Activated T-helper 17 cell treated with anti-CD3 and anti-CD28 coated beads, Interleukin-2, amount 50 U/mL, for 72 hours (primary cell): ENCODE data around the gene EPYC. TPM values are rescaled to one million over a fixed set of nuclear protein-coding genes. Genes with fewer than 3 reads are reported as not detected.
A peak's percentile ranks its signal among the peaks of the same experiment; 100 is the strongest.

Experiments
- ATAC-seq: fragments of 150-1000 bp; cut with Tn5 transposase; replicated peaks from 2 replicates; pipeline ENCODE4 v1.10.0; 2021; ENCODE audit warnings: mild to moderate bottlenecking, moderate library complexity
- H3K27ac Mint-ChIP-seq: one replicate; pipeline ENCODE4 v1.8.0; 2022; ENCODE audit warnings: mixed read lengths
- H3K27me3 Mint-ChIP-seq: one replicate; pipeline ENCODE4 v1.8.0; 2022; ENCODE audit warnings: mixed read lengths
- H3K36me3 Mint-ChIP-seq: one replicate; pipeline ENCODE4 v1.8.0; 2022; ENCODE audit warnings: low read depth, mild to moderate bottlenecking, mixed read lengths
- H3K4me1 Mint-ChIP-seq: one replicate; pipeline ENCODE4 v1.8.0; 2022; ENCODE audit warnings: mixed read lengths
- H3K4me3 Mint-ChIP-seq: one replicate; pipeline ENCODE4 v1.8.0; 2022; ENCODE audit warnings: mild to moderate bottlenecking, mixed read lengths
- H3K9me3 Mint-ChIP-seq: one replicate; pipeline ENCODE4 v1.8.0; 2022; ENCODE audit warnings: mixed read lengths
- total RNA-seq, 2 donors: library from RNA; stranded (reverse); gene quantifications; one replicate each; pipeline ENCODE4 v1.2.3, GENCODE V29; 2022

Gene EPYC
- total RNA-seq, 2 donors from 2014 or later: not detected

GRCh38 chr12:90979019-90979418, 25.8 kb downstream of the EPYC start:
- Mint-ChIP-seq H3K36me3 (no peaks in the 10 kb centered on the region), H3K4me3 (no peak overlapping the region), H3K4me1 (no peaks in the 10 kb centered on the region), H3K27me3 (peaks cover 5% of the 10 kb centered on the region), H3K27ac (no peak overlapping the region), H3K9me3 (no peaks in the 10 kb centered on the region)
- ATAC-seq: no peak

GRCh38 chr12:90978117-90978770, 26.5 kb downstream of the EPYC start:
- Mint-ChIP-seq H3K4me3 (no peak overlapping the region), H3K27ac (no peak overlapping the region)
- peak; percentile 43 for ATAC-seq

GRCh38 chr12:90977224-90977623, 27.5 kb downstream of the EPYC start:
- no peak overlapping the region for H3K4me3 Mint-ChIP-seq

More at GRCh38 chr12:90978117-90978770, 26.5 kb downstream of the EPYC start:
- Mint-ChIP-seq H3K36me3 (no peaks in the 10 kb centered on the region), H3K4me1 (no peaks in the 10 kb centered on the region), H3K9me3 (no peaks in the 10 kb centered on the region), H3K27me3 (peaks cover 4% of the 10 kb centered on the region)

GRCh38 chr12:90974286-90974685, 30.5 kb downstream of the EPYC start:
- H3K4me3 Mint-ChIP-seq: no peak overlapping the region
- no peak overlapping the region for H3K27ac Mint-ChIP-seq
- H3K9me3 Mint-ChIP-seq: no peaks in the 10 kb centered on the region
- no peaks in the 10 kb centered on the region for H3K27me3 Mint-ChIP-seq
- H3K36me3 Mint-ChIP-seq: no peaks in the 10 kb centered on the region
- no peak for ATAC-seq
- no peaks in the 10 kb centered on the region for H3K4me1 Mint-ChIP-seq

More at GRCh38 chr12:90977224-90977623, 27.5 kb downstream of the EPYC start:
- H3K9me3 Mint-ChIP-seq: no peaks in the 10 kb centered on the region
- ATAC-seq: no peak
- H3K27ac Mint-ChIP-seq: no peak overlapping the region
- H3K27me3 Mint-ChIP-seq: no peaks in the 10 kb centered on the region
- no peaks in the 10 kb centered on the region for H3K4me1 Mint-ChIP-seq
- no peaks in the 10 kb centered on the region for H3K36me3 Mint-ChIP-seq

GRCh38 chr12:90972226-90972625, 32.5 kb downstream of the EPYC start:
- Mint-ChIP-seq H3K27ac (no peak overlapping the region), H3K9me3 (no peaks in the 10 kb centered on the region), H3K4me1 (no peaks in the 10 kb centered on the region), H3K4me3 (no peak overlapping the region), H3K36me3 (no peaks in the 10 kb centered on the region), H3K27me3 (peaks cover 3% of the 10 kb centered on the region)
- ATAC-seq: no peak

- H3K4me1 Mint-ChIP-seq: no peaks in the 10 kb centered on the region
- no peaks in the 10 kb centered on the region for H3K36me3 Mint-ChIP-seq
- no peak overlapping the region for H3K27ac Mint-ChIP-seq
- H3K4me3 Mint-ChIP-seq: no peak overlapping the region
- no peaks in the 10 kb centered on the region for H3K9me3 Mint-ChIP-seq
- ATAC-seq: no peak
- peaks cover 3% of the 10 kb centered on the region for H3K27me3 Mint-ChIP-seq
These were observed 33.9 kb downstream of the EPYC start for GRCh38 chr12:90970911-90971310.

- H3K9me3 Mint-ChIP-seq: no peaks in the 10 kb centered on the region
- no peak overlapping the region for H3K27ac Mint-ChIP-seq
These were observed 34.3 kb downstream of the EPYC start for GRCh38 chr12:90970471-90970870.

GRCh38 chr12:90969851-90970250, 34.9 kb downstream of the EPYC start:
- Mint-ChIP-seq H3K36me3 (no peaks in the 10 kb centered on the region), H3K9me3 (no peaks in the 10 kb centered on the region), H3K27ac (no peak overlapping the region), H3K4me3 (no peak overlapping the region), H3K4me1 (no peaks in the 10 kb centered on the region), H3K27me3 (peaks cover 3% of the 10 kb centered on the region)
- ATAC-seq: no peak

More at GRCh38 chr12:90970471-90970870, 34.3 kb downstream of the EPYC start:
- Mint-ChIP-seq H3K4me1 (no peaks in the 10 kb centered on the region), H3K36me3 (no peaks in the 10 kb centered on the region), H3K4me3 (no peak overlapping the region), H3K27me3 (peaks cover 3% of the 10 kb centered on the region)
- ATAC-seq: no peak

GRCh38 chr12:90969346-90969745, 35.4 kb downstream of the EPYC start:
- H3K27ac Mint-ChIP-seq: no peak overlapping the region
- H3K36me3 Mint-ChIP-seq: no peaks in the 10 kb centered on the region
- no peaks in the 10 kb centered on the region for H3K4me1 Mint-ChIP-seq
- no peak for ATAC-seq
- H3K27me3 Mint-ChIP-seq: peaks cover 3% of the 10 kb centered on the region
- no peaks in the 10 kb centered on the region for H3K9me3 Mint-ChIP-seq
- H3K4me3 Mint-ChIP-seq: no peak overlapping the region

- no peaks in the 10 kb centered on the region for H3K4me1 Mint-ChIP-seq
- peaks cover 3% of the 10 kb centered on the region for H3K27me3 Mint-ChIP-seq
- no peaks in the 10 kb centered on the region for H3K36me3 Mint-ChIP-seq
- no peak overlapping the region for H3K27ac Mint-ChIP-seq
- ATAC-seq: no peak
- H3K4me3 Mint-ChIP-seq: no peak overlapping the region
- no peaks in the 10 kb centered on the region for H3K9me3 Mint-ChIP-seq
These were observed 39.6 kb downstream of the EPYC start for GRCh38 chr12:90965204-90965603.

- no peak for ATAC-seq
- Mint-ChIP-seq H3K9me3 (no peaks in the 10 kb centered on the region), H3K4me3 (no peak overlapping the region), H3K27ac (no peak overlapping the region), H3K36me3 (no peaks in the 10 kb centered on the region), H3K27me3 (peaks cover 3% of the 10 kb centered on the region), H3K4me1 (no peaks in the 10 kb centered on the region)
These were observed 40.2 kb downstream of the EPYC start for GRCh38 chr12:90964616-90965015.

- ATAC-seq: no peak
- H3K4me3 Mint-ChIP-seq: no peak overlapping the region
- no peaks in the 10 kb centered on the region for H3K4me1 Mint-ChIP-seq
These were observed 40.8 kb downstream of the EPYC start for GRCh38 chr12:90963946-90964345.

GRCh38 chr12:90961154-90961553, 43.6 kb downstream of the EPYC start:
- Mint-ChIP-seq H3K27me3 (no peaks in the 10 kb centered on the region), H3K36me3 (no peaks in the 10 kb centered on the region), H3K27ac (no peak overlapping the region), H3K4me3 (no peak overlapping the region), H3K4me1 (no peaks in the 10 kb centered on the region), H3K9me3 (no peaks in the 10 kb centered on the region)
- no peak for ATAC-seq

More at GRCh38 chr12:90963946-90964345, 40.8 kb downstream of the EPYC start:
- no peaks in the 10 kb centered on the region for H3K9me3 Mint-ChIP-seq
- no peaks in the 10 kb centered on the region for H3K36me3 Mint-ChIP-seq
- no peak overlapping the region for H3K27ac Mint-ChIP-seq
- H3K27me3 Mint-ChIP-seq: peaks cover 3% of the 10 kb centered on the region

- Mint-ChIP-seq H3K4me3 (no peak overlapping the region), H3K27me3 (no peaks in the 10 kb centered on the region)
- no peak for ATAC-seq
These were observed 45.1 kb downstream of the EPYC start for GRCh38 chr12:90959538-90960139.

GRCh38 chr12:90959032-90959431, 45.7 kb downstream of the EPYC start:
- Mint-ChIP-seq H3K4me3 (no peak overlapping the region), H3K36me3 (no peaks in the 10 kb centered on the region), H3K4me1 (no peaks in the 10 kb centered on the region), H3K27me3 (no peaks in the 10 kb centered on the region), H3K27ac (no peak overlapping the region), H3K9me3 (no peaks in the 10 kb centered on the region)
- no peak for ATAC-seq

More at GRCh38 chr12:90959538-90960139, 45.1 kb downstream of the EPYC start:
- H3K4me1 Mint-ChIP-seq: no peaks in the 10 kb centered on the region
- H3K27ac Mint-ChIP-seq: no peak overlapping the region
- no peaks in the 10 kb centered on the region for H3K9me3 Mint-ChIP-seq
- no peaks in the 10 kb centered on the region for H3K36me3 Mint-ChIP-seq
